GM12872 (cell line): ENCODE measurements around the gene ZNF92.

Experiments used
- CTCF ChIP-seq: IDR thresholded peaks from 3 replicates; pipeline ENCODE4 v1.5.1; 2011; ENCODE audit warnings: low read depth, mild to moderate bottlenecking, low read length, moderate library complexity; ENCODE audit not compliant: insufficient read depth

ZNF92 gene

GRCh38 chr7:65373608-65374351 is at the start of gene ZNF92:
TSS of gene ZNF92 (plus strand) at chr7:65373855. CDS start at chr7:65373998, 143 bp downstream.
- no peak for TF ChIP-seq CTCF

- no peak for TF ChIP-seq CTCF
Observed at GRCh38 chr7:65325793-65326432, 47.7 kb upstream of the ZNF92 start.

- no peak for TF ChIP-seq CTCF
Observed at GRCh38 chr7:65338346-65338745, 35.3 kb upstream of the ZNF92 start.

GRCh38 chr7:65339257-65339656 is 34.4 kb upstream of the ZNF92 start:
- no peak for TF ChIP-seq CTCF

GRCh38 chr7:65342723-65343629 is 30.7 kb upstream of the ZNF92 start:
- TF ChIP-seq CTCF, result no peak

- TF ChIP-seq CTCF, result no peak
Observed at GRCh38 chr7:65354263-65354662, 19.4 kb upstream of the ZNF92 start.

GRCh38 chr7:65369843-65370242 is 3.8 kb upstream of the ZNF92 start:
- TF ChIP-seq CTCF, result no peak
